H1 (cell line): ENCODE results near the gene DNLZ. TPM values are rescaled to one million over a fixed set of nuclear protein-coding genes. Genes with fewer than 3 reads are reported as not detected.

ENCODE experiments used
- CBX8 ChIP-seq: fragments of 300-800, 300-1000 bp; sonication (generic); IDR thresholded peaks from 2 replicates; pipeline ENCODE4 v1.7.1; 2016; ENCODE audit warnings: low read depth, low read length, borderline replicate concordance
- GABPA ChIP-seq: IDR thresholded peaks from 2 replicates; pipeline ENCODE4 v1.6.1; 2011; ENCODE audit warnings: mild to moderate bottlenecking, low read length, moderate library complexity, borderline replicate concordance; ENCODE audit not compliant: insufficient read depth
- KDM4A ChIP-seq: IDR thresholded peaks from one replicate; pipeline ENCODE4 v1.7.1; 2012; ENCODE audit warnings: low read depth, mild to moderate bottlenecking, moderate library complexity, low read length, inconsistent platforms; ENCODE audit not compliant: severe bottlenecking
- POU5F1 ChIP-seq: IDR thresholded peaks from 2 replicates; pipeline ENCODE4 v1.6.1; 2011; ENCODE audit warnings: low read depth, mild to moderate bottlenecking, low read length, moderate library complexity
- RBBP5 ChIP-seq: IDR thresholded peaks from 2 replicates; pipeline ENCODE4 v1.7.1; 2012; ENCODE audit warnings: low read depth, mild to moderate bottlenecking, inconsistent platforms, low read length, moderate library complexity, borderline replicate concordance
- RNF2 ChIP-seq: fragments of 200-900, 300-1000 bp; sonication (generic); IDR thresholded peaks from 2 replicates; pipeline ENCODE4 v1.7.1; 2016; ENCODE audit warnings: borderline replicate concordance, low read depth, mild to moderate bottlenecking, antibody characterized with exemption, low read length; ENCODE audit not compliant: poor library complexity, severe bottlenecking; ENCODE audit errors: missing control alignments
- polyA plus RNA-seq, 7 experiments: library from polyadenylated mRNA; depleted of rRNA in 3 of 7; stranded (reverse) in 5 of 7; unstranded in 2 of 7; fragments of >200 nt in 5 of 7; fragments of 200-250 nt in 2 of 7; gene quantifications; 1 replicate in 5 of 7; 2 replicates in 1 of 7; 4 replicates in 1 of 7; pipeline versions ENCODE4 v1.2.1 to v1.2.3, GENCODE V29; 2011 to 2013; ENCODE audit warnings: missing spikeins in 2 of 7, mixed read lengths in 2 of 7
- total RNA-seq: library from RNA; stranded (reverse); fragmentation: NEBNext Ultra II Directional; extraction: Animal tissue kit (Norgen Biotek cat#: 25700); gene quantifications from 2 replicates; pipeline ENCODE4 v1.2.1, GENCODE V29; 2021

The DNLZ gene
- total and polyA plus RNA-seq, 2 of the 8 experiments (the other 6 are each of a cell fraction or from before 2014, with no cell fraction given): 11.6 to 17.9 TPM

DNA sequence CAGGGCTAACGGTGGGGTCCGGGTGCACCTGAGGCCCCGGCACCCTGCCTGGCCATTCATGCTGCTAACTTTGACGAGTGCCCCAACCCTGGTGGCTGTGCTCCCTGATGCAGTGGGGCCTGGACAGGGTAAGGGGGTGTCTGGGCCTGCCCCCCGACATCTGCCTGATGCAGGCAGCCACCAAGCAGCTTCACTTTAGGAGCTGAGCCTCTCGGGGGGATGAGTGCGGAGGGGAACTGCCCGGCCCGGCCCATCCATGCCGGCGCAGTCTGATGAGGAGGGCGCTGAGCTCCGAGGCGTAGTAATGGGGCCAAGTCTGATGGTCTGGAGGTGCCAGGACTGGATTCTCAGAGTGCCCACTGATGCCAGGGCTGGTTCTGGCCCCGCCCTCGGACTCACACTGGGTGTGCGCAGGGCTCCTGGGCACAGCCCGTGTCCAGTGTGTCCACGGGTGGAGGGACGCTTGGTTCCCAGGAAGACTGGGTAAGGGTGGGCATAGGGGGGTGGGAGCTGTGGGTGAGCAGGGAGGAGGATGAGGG lies 16.5 kb downstream of the DNLZ start (continued):
- TF ChIP-seq RNF2: no peak
- no peak for TF ChIP-seq GABPA
- no peak for TF ChIP-seq CBX8
- TF ChIP-seq KDM4A: no peak
- TF ChIP-seq POU5F1: no peak
- no peak for TF ChIP-seq RBBP5
- TF ChIP-seq, all 59 proteins: peak for 0
